Measurements from ENCODE around the gene DIAPH3. TPM values are rescaled to one million over a fixed set of nuclear protein-coding genes. Genes with fewer than 3 reads are reported as not detected.

Gene DIAPH3
- polyA plus RNA-seq, 2 of the 4 experiments (the other 2 are of a cell fraction) = 10.8 to 13.6 TPM

GRCh38 chr13:59801107-59801880, 362.4 kb downstream of the DIAPH3 start (continued):
- TF ChIP-seq HES2 (IDR thresholded peaks at IDR 0.05) = no peak
- TF ChIP-seq ZC3H11A (IDR thresholded peaks at IDR 0.05) = no peak
- no peak for TF ChIP-seq HOXB5 (CRISPR knock-in tag; IDR thresholded peaks at IDR 0.05)
- no peak for TF ChIP-seq RFX5 (IDR thresholded peaks at IDR 0.05)
- TF ChIP-seq ELK1 (IDR thresholded peaks at IDR 0.05; ENCODE audit: low read depth, low read length) = no peak
- no peak for TF ChIP-seq CBX2 (IDR thresholded peaks at IDR 0.05; ENCODE audit: borderline replicate concordance, low read depth)

GRCh38 chr13:59793107-59793506, 370.6 kb downstream of the DIAPH3 start:
- Histone ChIP-seq H3K4me2 (no peak overlapping the region), H3K4me3 (no peak overlapping the region), H3K27ac (no peak overlapping the region), H3K4me1 (no peaks in the 10 kb centered on the region), H3K9me3 (no peaks in the 10 kb centered on the region)
- no peak for FAIRE-seq
- WGBS (ENCODE audit: missing lambda C conversion rate) = 85% methylated on average over 2 of the region's 2 CpGs
- ChIA-PET CTCF (no interaction called here), POLR2A (no interaction called here)
- no peak for DNase-seq (ENCODE audit: low read depth in 1 of 2, low spot score in 1 of 2)
- no peak for TF ChIP-seq MAX (IDR thresholded peaks at IDR 0.05)
- TF ChIP-seq FOSL2 (IDR thresholded peaks at IDR 0.05) = no peak
- TF ChIP-seq FOSL2 (CRISPR knock-in tag; IDR thresholded peaks at IDR 0.05) = no peak
- TF ChIP-seq REST (IDR thresholded peaks at IDR 0.05) = no peak
- TF ChIP-seq CBX8 (IDR thresholded peaks at IDR 0.05) = no peak
- no peak for TF ChIP-seq HEYL (CRISPR knock-in tag; IDR thresholded peaks at IDR 0.05)
- no peak for TF ChIP-seq POLR2A (IDR thresholded peaks at IDR 0.05; ENCODE audit: low read length)
- no peak for TF ChIP-seq EHF (CRISPR knock-in tag; IDR thresholded peaks at IDR 0.05)
- TF ChIP-seq HOXB5 (CRISPR knock-in tag; IDR thresholded peaks at IDR 0.05) = no peak
- TF ChIP-seq POLR2AphosphoS2 (conservative IDR thresholded peaks at IDR 0.05; ENCODE audit: low read length) = no peak
- no peak for ATAC-seq

GRCh38 chr13:59790626-59791025, 373.1 kb downstream of the DIAPH3 start:
- H3K4me2 ChIP-seq = no peak overlapping the region
- FAIRE-seq = no peak
- ChIA-PET POLR2A (no interaction called here), CTCF (no interaction called here)
- TF ChIP-seq HEYL (CRISPR knock-in tag; IDR thresholded peaks at IDR 0.05) (no peak), KDM1A (IDR thresholded peaks at IDR 0.05; ENCODE audit: low read depth) (no peak), E2F6 (IDR thresholded peaks at IDR 0.05; ENCODE audit: borderline replicate concordance, low read depth) (no peak), HOXB13 (CRISPR knock-in tag; IDR thresholded peaks at IDR 0.05; ENCODE audit: low read depth) (no peak), SMC3 (IDR thresholded peaks at IDR 0.05) (no peak), RFX5 (IDR thresholded peaks at IDR 0.05) (no peak), NPAS2 (CRISPR knock-in tag; IDR thresholded peaks at IDR 0.05; ENCODE audit: borderline replicate concordance) (no peak), MAX (IDR thresholded peaks at IDR 0.05) (no peak)
- no peak overlapping the region for H3K27ac ChIP-seq
- no peaks in the 10 kb centered on the region for H3K4me1 ChIP-seq
- H3K9me3 ChIP-seq = no peaks in the 10 kb centered on the region
- 45% methylated on average over 2 of the region's 2 CpGs for WGBS (ENCODE audit: missing lambda C conversion rate)
- no peak for ATAC-seq
- no peak for DNase-seq (ENCODE audit: low read depth in 1 of 2, low spot score in 1 of 2)
- H3K4me3 ChIP-seq = no peak overlapping the region
